ENCODE data around the gene INHBE.

DNA sequence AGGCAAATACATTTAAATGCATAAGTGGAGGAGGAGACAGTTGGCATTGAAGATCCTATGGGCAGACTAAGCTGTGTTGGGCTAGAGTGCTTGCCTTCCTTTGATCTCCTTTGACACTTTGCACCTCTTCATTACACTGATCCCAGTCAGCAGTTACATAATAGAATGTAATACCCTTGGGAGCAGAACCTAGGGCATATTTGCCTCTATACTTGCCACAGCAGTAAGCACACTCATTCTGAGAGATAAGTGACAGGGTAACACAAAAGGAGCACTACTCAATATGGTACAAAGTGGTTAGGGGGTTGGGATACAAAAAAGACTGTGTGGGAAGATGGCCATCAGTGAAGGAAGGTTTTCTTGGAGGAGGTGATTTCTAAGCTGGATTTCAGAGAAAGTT is 41.7 kb downstream of the INHBE start:
- TF ChIP-seq POLR2A (IDR thresholded peaks at IDR 0.05; ENCODE audit: low read depth): no peak
- TF ChIP-seq EP300 (IDR thresholded peaks at IDR 0.05): no peak
- TF ChIP-seq, protein P1, sequence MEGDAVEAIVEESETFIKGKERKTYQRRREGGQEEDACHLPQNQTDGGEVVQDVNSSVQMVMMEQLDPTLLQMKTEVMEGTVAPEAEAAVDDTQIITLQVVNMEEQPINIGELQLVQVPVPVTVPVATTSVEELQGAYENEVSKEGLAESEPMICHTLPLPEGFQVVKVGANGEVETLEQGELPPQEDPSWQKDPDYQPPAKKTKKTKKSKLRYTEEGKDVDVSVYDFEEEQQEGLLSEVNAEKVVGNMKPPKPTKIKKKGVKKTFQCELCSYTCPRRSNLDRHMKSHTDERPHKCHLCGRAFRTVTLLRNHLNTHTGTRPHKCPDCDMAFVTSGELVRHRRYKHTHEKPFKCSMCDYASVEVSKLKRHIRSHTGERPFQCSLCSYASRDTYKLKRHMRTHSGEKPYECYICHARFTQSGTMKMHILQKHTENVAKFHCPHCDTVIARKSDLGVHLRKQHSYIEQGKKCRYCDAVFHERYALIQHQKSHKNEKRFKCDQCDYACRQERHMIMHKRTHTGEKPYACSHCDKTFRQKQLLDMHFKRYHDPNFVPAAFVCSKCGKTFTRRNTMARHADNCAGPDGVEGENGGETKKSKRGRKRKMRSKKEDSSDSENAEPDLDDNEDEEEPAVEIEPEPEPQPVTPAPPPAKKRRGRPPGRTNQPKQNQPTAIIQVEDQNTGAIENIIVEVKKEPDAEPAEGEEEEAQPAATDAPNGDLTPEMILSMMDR (IDR thresholded peaks at IDR 0.05): no peak

All from esophagus muscularis mucosa (tissue), 4 donors.